Activated CD8-positive, alpha-beta memory T cell treated with anti-CD3 and anti-CD28 coated beads, Interleukin-2, amount 50 U/mL, for 48 hours (primary cell): ENCODE data around the gene ADAMTS4.

Experiments used
- DNase-seq: peaks from one replicate; pipeline ENCODE4 v3.0.0-alpha.2; 2020

The ADAMTS4 gene

GRCh38 chr1:161219078-161219892 is 20.4 kb upstream of the ADAMTS4 start:
- no peak for DNase-seq

- DNase-seq: no peak
These were observed 19.6 kb upstream of the ADAMTS4 start for GRCh38 chr1:161218301-161219077.

GRCh38 chr1:161217831-161218230 is 19.0 kb upstream of the ADAMTS4 start:
- no peak for DNase-seq

- no peak for DNase-seq
These were observed 18.3 kb upstream of the ADAMTS4 start for GRCh38 chr1:161216945-161217712.

GRCh38 chr1:161215076-161215475 is 16.2 kb upstream of the ADAMTS4 start, which contains the start of gene FCER1G:
FCER1G (plus strand) TSS chr1:161215295; CDS start chr1:161215322, 27 bp downstream.
- DNase-seq: no peak

- DNase-seq: no peak
These were observed 15.5 kb upstream of the ADAMTS4 start for GRCh38 chr1:161214369-161214768.

- DNase-seq: peak; percentile 82
These were observed 11.0 kb upstream of the ADAMTS4 start for GRCh38 chr1:161209790-161210409.

- no peak for DNase-seq
These were observed 8.3 kb upstream of the ADAMTS4 start for GRCh38 chr1:161207173-161207572.

GRCh38 chr1:161206411-161207140 is 7.7 kb upstream of the ADAMTS4 start:
- no peak for DNase-seq

GRCh38 chr1:161201836-161202712 is 3.2 kb upstream of the ADAMTS4 start, which contains the start of gene NDUFS2:
NDUFS2 (plus strand) TSS chr1:161202367; CDS start chr1:161202386, 19 bp downstream.
- peak; percentile 93 for DNase-seq

GRCh38 chr1:161200992-161201835 is 2.4 kb upstream of the ADAMTS4 start:
- DNase-seq: no peak

- no peak for DNase-seq
These were observed 1.7 kb upstream of the ADAMTS4 start for GRCh38 chr1:161200421-161200991.

GRCh38 chr1:161199506-161200139 is 769 bp upstream of the ADAMTS4 start:
- DNase-seq: no peak

GRCh38 chr1:161198194-161198896 is 509 bp downstream of the ADAMTS4 start:
- DNase-seq: no peak

GRCh38 chr1:161197560-161198193 is 1.2 kb downstream of the ADAMTS4 start:
- DNase-seq: no peak

GRCh38 chr1:161196521-161197451 is 2.1 kb downstream of the ADAMTS4 start:
- DNase-seq: no peak

GRCh38 chr1:161196111-161196510 is 2.7 kb downstream of the ADAMTS4 start:
- DNase-seq: no peak
